Measurements from ENCODE around the gene ZNF32. TPM values are rescaled to one million over a fixed set of nuclear protein-coding genes. Genes with fewer than 3 reads are reported as not detected.
"Not testable (repeated sequence)": the region's sequence is repeated elsewhere in the genome, so short reads cannot be mapped to it uniquely, and the experiment has no call there.

ZNF32 gene
- total RNA-seq, 3 donors from 2014 or later = 10.6 to 46.5 (median 14.8) TPM

DNA sequence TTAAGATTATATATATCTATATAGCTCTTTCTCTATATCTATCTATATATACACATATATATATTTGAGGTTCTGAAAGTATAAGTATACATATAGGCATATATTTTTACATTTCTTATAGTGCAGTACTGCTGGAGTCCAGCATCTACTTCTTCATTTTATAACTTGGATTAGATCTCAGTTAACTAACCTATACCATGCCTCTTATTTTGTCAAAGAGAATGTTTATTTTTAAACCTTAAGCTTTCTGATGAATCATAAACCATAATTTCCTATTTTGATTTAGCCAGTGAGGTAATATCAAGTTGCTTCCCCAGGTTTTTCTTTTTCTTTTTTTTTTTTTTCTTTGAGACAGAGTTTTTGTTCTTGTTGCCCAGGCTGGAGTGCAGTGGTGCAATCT lies 8.1 kb downstream of the ZNF32 start:
- Histone ChIP-seq H3K36me3 (ENCODE audit: low read depth) (peaks cover 12% of the 10 kb centered on the region), H3K4me3 (no peak overlapping the region), H3K9me3 (peaks cover 53% of the 10 kb centered on the region), H3K4me1 (ENCODE audit: low read depth) (no peaks in the 10 kb centered on the region)
- TF ChIP-seq, protein P1, sequence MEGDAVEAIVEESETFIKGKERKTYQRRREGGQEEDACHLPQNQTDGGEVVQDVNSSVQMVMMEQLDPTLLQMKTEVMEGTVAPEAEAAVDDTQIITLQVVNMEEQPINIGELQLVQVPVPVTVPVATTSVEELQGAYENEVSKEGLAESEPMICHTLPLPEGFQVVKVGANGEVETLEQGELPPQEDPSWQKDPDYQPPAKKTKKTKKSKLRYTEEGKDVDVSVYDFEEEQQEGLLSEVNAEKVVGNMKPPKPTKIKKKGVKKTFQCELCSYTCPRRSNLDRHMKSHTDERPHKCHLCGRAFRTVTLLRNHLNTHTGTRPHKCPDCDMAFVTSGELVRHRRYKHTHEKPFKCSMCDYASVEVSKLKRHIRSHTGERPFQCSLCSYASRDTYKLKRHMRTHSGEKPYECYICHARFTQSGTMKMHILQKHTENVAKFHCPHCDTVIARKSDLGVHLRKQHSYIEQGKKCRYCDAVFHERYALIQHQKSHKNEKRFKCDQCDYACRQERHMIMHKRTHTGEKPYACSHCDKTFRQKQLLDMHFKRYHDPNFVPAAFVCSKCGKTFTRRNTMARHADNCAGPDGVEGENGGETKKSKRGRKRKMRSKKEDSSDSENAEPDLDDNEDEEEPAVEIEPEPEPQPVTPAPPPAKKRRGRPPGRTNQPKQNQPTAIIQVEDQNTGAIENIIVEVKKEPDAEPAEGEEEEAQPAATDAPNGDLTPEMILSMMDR (IDR thresholded peaks at IDR 0.05) = no peak
- ATAC-seq (no peak), DNase-seq (no peak)
- intact Hi-C loops (cut with DNase I, micrococcal nuclease) = no loop called here

DNA sequence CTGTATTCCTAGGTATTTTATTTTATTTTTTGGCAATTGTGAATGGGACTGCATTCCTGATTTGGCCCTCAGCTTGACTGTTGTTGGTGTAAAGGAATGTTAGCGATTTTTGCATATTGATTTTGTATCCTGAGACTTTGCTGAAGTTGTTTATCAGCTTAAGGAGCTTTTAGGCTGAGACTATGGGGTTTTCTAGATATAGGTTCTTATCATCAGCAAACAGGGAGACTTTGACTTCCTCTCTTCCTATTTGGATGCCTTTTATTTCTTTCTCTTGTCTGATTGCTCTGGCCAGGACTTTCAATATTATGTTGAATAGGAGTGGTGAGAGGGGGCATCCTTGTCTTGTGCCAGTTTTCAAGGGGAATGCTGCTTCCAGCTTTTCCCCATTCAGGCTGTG lies 12.9 kb downstream of the ZNF32 start:
- H3K9me3 ChIP-seq; ATAC-seq; H3K36me3 ChIP-seq (ENCODE audit: low read depth); DNase-seq; H3K4me3 ChIP-seq; H3K4me1 ChIP-seq (ENCODE audit: low read depth); intact Hi-C loops (cut with DNase I, micrococcal nuclease): not testable (repeated sequence)

DNA sequence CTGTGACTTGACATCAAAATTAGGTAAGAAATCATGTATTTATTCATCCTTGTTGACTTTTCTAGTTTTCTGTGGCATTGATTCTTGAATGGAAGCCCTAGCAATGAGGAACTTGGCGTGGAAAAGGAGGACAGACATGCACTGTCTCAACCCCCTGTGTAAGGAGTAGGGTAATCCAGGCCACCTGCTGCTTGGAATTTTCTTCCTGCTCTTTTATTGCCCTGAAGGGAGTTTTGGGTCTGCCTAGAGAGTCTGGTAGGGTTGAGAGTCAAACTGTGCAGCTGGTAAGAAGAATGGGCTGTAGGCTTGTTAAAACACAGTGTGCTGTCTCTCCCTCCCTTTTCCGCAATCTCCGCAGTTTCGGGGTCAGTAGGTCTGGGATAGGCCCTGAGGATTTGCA lies 19.7 kb downstream of the ZNF32 start:
- Histone ChIP-seq H3K36me3 (ENCODE audit: low read depth) (no peaks in the 10 kb centered on the region), H3K4me3 (no peak overlapping the region), H3K4me1 (ENCODE audit: low read depth) (no peaks in the 10 kb centered on the region), H3K9me3 (no peaks in the 10 kb centered on the region)
- intact Hi-C loops (cut with DNase I, micrococcal nuclease) = no loop called here
- ATAC-seq = no peak
- TF ChIP-seq, protein P1 (IDR thresholded peaks at IDR 0.05) = no peak
- no peak for DNase-seq

DNA sequence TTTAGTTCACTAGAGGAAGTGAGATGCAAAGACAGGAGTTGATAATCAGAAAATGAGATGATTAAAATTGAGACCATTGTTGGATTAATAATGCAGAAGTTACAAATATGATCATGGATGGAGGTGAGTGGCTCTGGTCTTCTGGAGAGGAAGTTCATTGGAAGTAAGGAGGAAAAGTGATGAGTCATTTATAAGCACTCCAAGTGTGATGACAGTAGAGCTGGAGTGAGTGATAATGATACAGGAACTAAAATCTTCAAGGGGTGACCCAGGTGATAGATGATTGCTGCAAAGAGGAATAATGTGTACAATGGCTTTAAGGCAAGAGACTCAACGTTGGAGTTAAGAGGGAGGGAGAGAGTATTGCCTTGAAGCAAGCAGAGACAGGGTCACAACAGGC lies 20.7 kb downstream of the ZNF32 start:
- Histone ChIP-seq H3K36me3 (ENCODE audit: low read depth) (no peaks in the 10 kb centered on the region), H3K4me3 (no peak overlapping the region), H3K9me3 (no peaks in the 10 kb centered on the region), H3K4me1 (ENCODE audit: low read depth) (no peaks in the 10 kb centered on the region)
- no peak for ATAC-seq
- TF ChIP-seq, protein P1 (IDR thresholded peaks at IDR 0.05) = no peak
- intact Hi-C loops (cut with DNase I, micrococcal nuclease) = no loop called here
- DNase-seq = no peak

DNA sequence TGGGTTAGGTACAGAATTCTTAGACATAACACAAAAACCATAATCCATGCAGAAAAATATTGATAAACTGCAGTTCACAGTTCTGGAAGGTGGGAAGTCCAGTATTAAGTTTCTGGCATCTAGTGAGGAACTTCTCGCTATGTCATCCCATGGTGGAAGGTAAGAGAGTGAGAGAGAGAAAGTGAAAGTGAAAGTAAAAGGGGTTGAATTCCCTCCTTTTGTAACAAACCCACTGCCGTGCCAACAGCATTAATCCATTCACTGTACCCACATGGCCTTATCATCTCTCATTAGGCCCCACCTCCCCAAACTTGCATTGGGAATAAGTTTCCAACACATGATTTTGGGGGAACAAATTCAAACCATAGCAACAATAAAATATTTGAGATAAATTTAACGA lies 25.3 kb downstream of the ZNF32 start:
- no peaks in the 10 kb centered on the region for H3K4me1 ChIP-seq (ENCODE audit: low read depth)
- no peaks in the 10 kb centered on the region for H3K36me3 ChIP-seq (ENCODE audit: low read depth)
- peaks cover 14% of the 10 kb centered on the region for H3K9me3 ChIP-seq
- DNase-seq (no peak), ATAC-seq (peak; percentile 35)
- intact Hi-C loops (cut with DNase I, micrococcal nuclease) = no loop called here
- no peak overlapping the region for H3K4me3 ChIP-seq
- TF ChIP-seq, protein P1 (IDR thresholded peaks at IDR 0.05) = no peak

DNA sequence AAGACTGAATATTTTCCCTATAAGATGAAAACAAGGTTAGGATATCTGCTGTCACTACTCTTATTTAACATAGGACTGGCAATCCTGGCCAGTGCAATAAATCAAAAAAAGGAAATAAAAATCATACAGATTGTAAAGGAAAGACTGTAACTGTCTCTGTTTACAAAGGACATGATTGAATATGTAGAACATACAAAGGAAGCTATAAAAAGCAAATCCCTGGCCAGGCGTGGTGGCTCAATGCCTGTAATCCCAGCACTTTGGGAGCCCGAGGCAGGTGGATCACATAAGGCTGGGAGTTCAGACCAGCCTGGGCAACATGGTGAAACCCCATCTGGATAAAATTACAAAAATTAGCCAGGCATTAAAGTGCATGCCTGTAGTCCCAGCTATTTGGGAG lies 26.6 kb downstream of the ZNF32 start:
- intact Hi-C loops (cut with DNase I, micrococcal nuclease) = no loop called here
- H3K9me3 ChIP-seq = peaks cover 24% of the 10 kb centered on the region
- no peak overlapping the region for H3K4me3 ChIP-seq
- TF ChIP-seq, protein P1 (IDR thresholded peaks at IDR 0.05) = no peak
- H3K4me1 ChIP-seq (ENCODE audit: low read depth) = no peaks in the 10 kb centered on the region
- ATAC-seq = peak; percentile 70
- no peaks in the 10 kb centered on the region for H3K36me3 ChIP-seq (ENCODE audit: low read depth)
- peak in 2 of 3 donors; percentile 31 to 40 for DNase-seq
